ENCODE measurements around the gene KSR2.
"Not testable (repeated sequence)": the region's sequence is repeated elsewhere in the genome, so short reads cannot be mapped to it uniquely, and the experiment has no call there.

The KSR2 gene

GRCh38 chr12:117660896-117661295 is 307.9 kb downstream of the KSR2 start:
- DNase-seq, result no peak
- no peak for TF ChIP-seq POLR2A (IDR thresholded peaks at IDR 0.05; ENCODE audit: low read length)
- no peak for TF ChIP-seq GATA1 (IDR thresholded peaks at IDR 0.05; ENCODE audit: low read depth, low read length)

- TF ChIP-seq GATA1 (IDR thresholded peaks at IDR 0.05; ENCODE audit: low read depth, low read length), result no peak
- TF ChIP-seq POLR2A (IDR thresholded peaks at IDR 0.05; ENCODE audit: low read length), result no peak
- no peak for DNase-seq
These were observed 310.6 kb downstream of the KSR2 start for GRCh38 chr12:117658226-117658625.

- no peak for DNase-seq
- TF ChIP-seq POLR2A (IDR thresholded peaks at IDR 0.05; ENCODE audit: low read length) (no peak), GATA1 (IDR thresholded peaks at IDR 0.05; ENCODE audit: low read depth, low read length) (no peak)
These were observed 319.0 kb downstream of the KSR2 start for GRCh38 chr12:117649796-117650195.

- no peak for TF ChIP-seq GATA1 (IDR thresholded peaks at IDR 0.05; ENCODE audit: low read depth, low read length)
- TF ChIP-seq POLR2A (IDR thresholded peaks at IDR 0.05; ENCODE audit: low read length), result no peak
- DNase-seq, result no peak
These were observed 322.3 kb downstream of the KSR2 start for GRCh38 chr12:117646520-117646919.

GRCh38 chr12:117645473-117645872 is 323.3 kb downstream of the KSR2 start:
- DNase-seq, result no peak
- TF ChIP-seq GATA1 (IDR thresholded peaks at IDR 0.05; ENCODE audit: low read depth, low read length) (no peak), POLR2A (IDR thresholded peaks at IDR 0.05; ENCODE audit: low read length) (no peak)

- no peak for DNase-seq
- TF ChIP-seq GATA1 (IDR thresholded peaks at IDR 0.05; ENCODE audit: low read depth, low read length), result no peak
- no peak for TF ChIP-seq POLR2A (IDR thresholded peaks at IDR 0.05; ENCODE audit: low read length)
These were observed 324.8 kb downstream of the KSR2 start for GRCh38 chr12:117643971-117644370.

GRCh38 chr12:117641885-117642284 is 326.9 kb downstream of the KSR2 start:
- DNase-seq, result no peak
- no peak for TF ChIP-seq GATA1 (IDR thresholded peaks at IDR 0.05; ENCODE audit: low read depth, low read length)
- no peak for TF ChIP-seq POLR2A (IDR thresholded peaks at IDR 0.05; ENCODE audit: low read length)

- no peak for DNase-seq
- no peak for TF ChIP-seq POLR2A (IDR thresholded peaks at IDR 0.05; ENCODE audit: low read length)
- TF ChIP-seq GATA1 (IDR thresholded peaks at IDR 0.05; ENCODE audit: low read depth, low read length), result no peak
These were observed 328.3 kb downstream of the KSR2 start for GRCh38 chr12:117640511-117640910.

GRCh38 chr12:117629454-117629853 is 339.3 kb downstream of the KSR2 start:
- no peak for TF ChIP-seq GATA1 (IDR thresholded peaks at IDR 0.05; ENCODE audit: low read depth, low read length)
- no peak for TF ChIP-seq POLR2A (IDR thresholded peaks at IDR 0.05; ENCODE audit: low read length)
- no peak for DNase-seq

GRCh38 chr12:117628711-117629110 is 340.1 kb downstream of the KSR2 start:
- DNase-seq, result not testable (repeated sequence)

GRCh38 chr12:117622741-117623140 is 346.0 kb downstream of the KSR2 start:
- DNase-seq, result no peak
- no peak for TF ChIP-seq POLR2A (IDR thresholded peaks at IDR 0.05; ENCODE audit: low read length)

GRCh38 chr12:117622087-117622486 is 346.7 kb downstream of the KSR2 start:
- TF ChIP-seq GATA1 (IDR thresholded peaks at IDR 0.05; ENCODE audit: low read depth, low read length) (no peak), POLR2A (IDR thresholded peaks at IDR 0.05; ENCODE audit: low read length) (no peak)
- no peak for DNase-seq

GRCh38 chr12:117607778-117608177 is 361.0 kb downstream of the KSR2 start:
- DNase-seq, result no peak
- TF ChIP-seq GATA1 (IDR thresholded peaks at IDR 0.05; ENCODE audit: low read depth, low read length), result no peak
- no peak for TF ChIP-seq POLR2A (IDR thresholded peaks at IDR 0.05; ENCODE audit: low read length)

GRCh38 chr12:117606945-117607344 is 361.8 kb downstream of the KSR2 start:
- no peak for TF ChIP-seq POLR2A (IDR thresholded peaks at IDR 0.05; ENCODE audit: low read length)
- TF ChIP-seq GATA1 (IDR thresholded peaks at IDR 0.05; ENCODE audit: low read depth, low read length), result no peak
- no peak for DNase-seq

- TF ChIP-seq POLR2A (IDR thresholded peaks at IDR 0.05; ENCODE audit: low read length) (no peak), GATA1 (IDR thresholded peaks at IDR 0.05; ENCODE audit: low read depth, low read length) (no peak)
- DNase-seq, result no peak
These were observed 362.8 kb downstream of the KSR2 start for GRCh38 chr12:117606024-117606423.

Measured in erythroblast (primary cell).